Fibroblast of lung (primary cell): Measurements from ENCODE around the gene IFT81. TPM values are rescaled to one million over a fixed set of nuclear protein-coding genes. Genes with fewer than 3 reads are reported as not detected.

ENCODE experiments used
- DNase-seq, 2 donors: peaks; one replicate each; pipeline versions ENCODE4 v3.0.0 to v3.0.0-alpha.2; 2010; ENCODE audit warnings: low read depth in 2 of 2
- H2AFZ ChIP-seq: 2 replicates; pipeline ENCODE4 v1.5.1; 2012; ENCODE audit warnings: low read length, control low read depth, inconsistent platforms
- H3K27ac ChIP-seq: 2 replicates; pipeline ENCODE4 v1.5.1; 2011; ENCODE audit warnings: low read length, control low read depth; ENCODE audit not compliant: insufficient read depth
- H3K27me3 ChIP-seq: 2 replicates; pipeline ENCODE4 v1.5.1; 2011; ENCODE audit warnings: mild to moderate bottlenecking, low read length; ENCODE audit not compliant: control insufficient read depth, insufficient read depth
- H3K36me3 ChIP-seq: 2 replicates; pipeline ENCODE4 v1.5.1; 2011; ENCODE audit warnings: low read length; ENCODE audit not compliant: control insufficient read depth, insufficient read depth
- H3K4me1 ChIP-seq: 2 replicates; pipeline ENCODE4 v1.5.1; 2011; ENCODE audit warnings: low read length; ENCODE audit not compliant: control insufficient read depth, insufficient read depth; ENCODE audit errors: extremely low read depth
- H3K4me2 ChIP-seq: 2 replicates; pipeline ENCODE4 v1.5.1; 2011; ENCODE audit warnings: low read length, control low read depth; ENCODE audit not compliant: insufficient read depth; ENCODE audit errors: extremely low read depth
- H3K4me3 ChIP-seq, 4 experiments: fragments of 200-600 bp in 1 of 4; sonication (generic) in 1 of 4; replicated peaks in 1 of 4; 2 replicates each; pipeline ENCODE4 v1.5.1; 2011 to 2016; ENCODE audit warnings: low read length in 4 of 4, low read depth in 3 of 4, mild to moderate bottlenecking in 3 of 4, control low read depth in 2 of 4, inconsistent platforms in 1 of 4, mixed read lengths in 1 of 4; ENCODE audit not compliant: insufficient read depth in 1 of 4; ENCODE audit errors: control extremely low read depth in 1 of 4
- H3K79me2 ChIP-seq: 2 replicates; pipeline ENCODE4 v1.5.1; 2012; ENCODE audit warnings: mild to moderate bottlenecking, low read length, inconsistent platforms; ENCODE audit not compliant: control insufficient read depth, insufficient read depth
- H3K9ac ChIP-seq: 2 replicates; pipeline ENCODE4 v1.5.1; 2011; ENCODE audit warnings: mild to moderate bottlenecking, low read length, control low read depth; ENCODE audit not compliant: insufficient read depth
- H3K9me3 ChIP-seq: 2 replicates; pipeline ENCODE4 v1.5.1; 2012; ENCODE audit warnings: low read depth, low read length; ENCODE audit not compliant: control insufficient read depth, insufficient read depth
- H4K20me1 ChIP-seq: 2 replicates; pipeline ENCODE4 v1.5.1; 2011; ENCODE audit warnings: low read length; ENCODE audit not compliant: control insufficient read depth, insufficient read depth; ENCODE audit errors: extremely low read depth
- CTCF ChIP-seq, 2 donors: IDR thresholded peaks in 1 of 2; conservative IDR thresholded peaks in 1 of 2; 1 replicate in 1 of 2; 2 replicates in 1 of 2; pipeline ENCODE4 v1.5.1; 2011 to 2012; ENCODE audit warnings: low read length in 2 of 2, control low read depth in 1 of 2, inconsistent platforms in 1 of 2, low read depth in 1 of 2, mild to moderate bottlenecking in 1 of 2
- EZH2 ChIP-seq: IDR thresholded peaks from 2 replicates; pipeline ENCODE4 v1.5.1; 2012; ENCODE audit warnings: low read length, control low read depth, mild to moderate bottlenecking; ENCODE audit errors: missing control alignments
- polyA plus RNA-seq, 2 donors: library from polyadenylated mRNA; depleted of rRNA in 1 of 2; stranded (reverse) in 1 of 2; unstranded in 1 of 2; fragments of >200 nt; gene quantifications; 2 replicates each; pipeline ENCODE4 v1.2.1, GENCODE V29; 2011 to 2012; ENCODE audit warnings: missing spikeins in 1 of 2
- total RNA-seq: library from RNA; depleted of rRNA; stranded (reverse); fragments of >200 nt; gene quantifications from 2 replicates; pipeline ENCODE4 v1.2.1, GENCODE V29; 2014

Gene IFT81
- total and polyA plus RNA-seq, 2 donors (not counting 1 experiment from before 2014, with no cell fraction given): 17.7 to 23.6 TPM

- Histone ChIP-seq H3K9ac (no peak overlapping the region), H3K4me3 (no peak overlapping the region), H3K9me3 (no peaks in the 10 kb centered on the region)
Measured at GRCh38 chr12:110266381-110266960, 142.3 kb downstream of the IFT81 start.

GRCh38 chr12:110266980-110267620 is 142.9 kb downstream of the IFT81 start:
- H2AFZ ChIP-seq: no peak overlapping the region
- TF ChIP-seq EZH2: no peak
- TF ChIP-seq CTCF (conservative IDR thresholded peaks at IDR 0.05 in 1 of 2, IDR thresholded peaks at IDR 0.05 in 1 of 2; ENCODE audit: low read depth in 1 of 2, low read length in 2 of 2): no peak
- H3K9me3 ChIP-seq: no peaks in the 10 kb centered on the region
- no peaks in the 10 kb centered on the region for H3K36me3 ChIP-seq
- H3K4me1 ChIP-seq: peaks cover 29% of the 10 kb centered on the region
- no peaks in the 10 kb centered on the region for H3K79me2 ChIP-seq
- peak overlapping the region; percentile 30 for H3K27ac ChIP-seq
- peak overlapping the region; percentile 59 for H3K4me2 ChIP-seq
- H4K20me1 ChIP-seq: no peaks in the 10 kb centered on the region
- H3K4me3 ChIP-seq: peak overlapping the region in 1 of 4 experiments; percentile 11
- no peaks in the 10 kb centered on the region for H3K27me3 ChIP-seq
- H3K9ac ChIP-seq: no peak overlapping the region
- DNase-seq: peak; percentile 65 to 77

More at GRCh38 chr12:110266381-110266960, 142.3 kb downstream of the IFT81 start:
- Histone ChIP-seq H3K79me2 (no peaks in the 10 kb centered on the region), H2AFZ (no peak overlapping the region), H3K27ac (peak overlapping the region; percentile 30), H3K4me2 (peak overlapping the region; percentile 39), H3K27me3 (no peaks in the 10 kb centered on the region), H4K20me1 (no peaks in the 10 kb centered on the region), H3K4me1 (peaks cover 25% of the 10 kb centered on the region), H3K36me3 (no peaks in the 10 kb centered on the region)
- no peak for DNase-seq
- TF ChIP-seq CTCF (conservative IDR thresholded peaks at IDR 0.05 in 1 of 2, IDR thresholded peaks at IDR 0.05 in 1 of 2; ENCODE audit: low read depth in 1 of 2, low read length in 2 of 2) (no peak), EZH2 (no peak)

Other genes starting within 250 kb of the IFT81 start
- 37.8 and 51.2 TPM in 2 replicates for gene GLTP, start 243.8 kb upstream of the IFT81 start, total RNA-seq
- gene GLTP, start 243.8 kb upstream of the IFT81 start, polyA plus RNA-seq: 67.9 and 76.5 TPM in 2 replicates
- gene TCHP, start 224.1 kb upstream of the IFT81 start, total RNA-seq: 9.2 and 9.4 TPM in 2 replicates
- 10.3 and 14.0 TPM in 2 replicates for gene TCHP, start 224.1 kb upstream of the IFT81 start, polyA plus RNA-seq
- gene GIT2, start 128.0 kb upstream of the IFT81 start, total RNA-seq: 30.3 and 47.9 TPM in 2 replicates
- gene GIT2, start 128.0 kb upstream of the IFT81 start, polyA plus RNA-seq: 53.5 and 54.3 TPM in 2 replicates
- 82.4 and 168 TPM in 2 replicates for gene ANKRD13A, start 124.9 kb upstream of the IFT81 start, total RNA-seq
- gene ANKRD13A, start 124.9 kb upstream of the IFT81 start, polyA plus RNA-seq: 246 and 340 TPM in 2 replicates
- gene C12orf76, start 75.8 kb upstream of the IFT81 start, total RNA-seq: 17.2 and 20.8 TPM in 2 replicates
- gene C12orf76, start 75.8 kb upstream of the IFT81 start, polyA plus RNA-seq: 5.5 and 8.5 TPM in 2 replicates
- 119 and 151 TPM in 2 replicates for gene ATP2A2, start 156.9 kb downstream of the IFT81 start, total RNA-seq
- 203 and 216 TPM in 2 replicates for gene ATP2A2, start 156.9 kb downstream of the IFT81 start, polyA plus RNA-seq